Mesenchymal stem cell (in vitro differentiated cells and primary cell): ENCODE results near the gene HEMK1. TPM values are rescaled to one million over a fixed set of nuclear protein-coding genes. Genes with fewer than 3 reads are reported as not detected.

Source experiments
- DNase-seq: peaks from one replicate; pipeline ENCODE4 v3.0.0-alpha.2; 2013
- H2AFZ ChIP-seq: one replicate; pipeline ENCODE4 v1.6.1; 2013; ENCODE audit warnings: low read depth, mild to moderate bottlenecking, control low read depth, inconsistent platforms, low read length, moderate library complexity
- H2AK5ac ChIP-seq: 2 replicates; pipeline ENCODE4 v1.6.1; 2013; ENCODE audit warnings: low read length, moderate library complexity, mild to moderate bottlenecking, inconsistent platforms; ENCODE audit not compliant: severe bottlenecking
- H2BK120ac ChIP-seq: one replicate; pipeline ENCODE4 v1.6.1; 2013; ENCODE audit warnings: low read depth, mild to moderate bottlenecking, inconsistent platforms, low read length, moderate library complexity
- H2BK12ac ChIP-seq, 2 experiments: one replicate each; pipeline ENCODE4 v1.6.1; 2013; ENCODE audit warnings: inconsistent platforms in 2 of 2, low read length in 2 of 2, mild to moderate bottlenecking in 2 of 2, moderate library complexity in 2 of 2, control low read depth in 1 of 2
- H2BK15ac ChIP-seq: one replicate; pipeline ENCODE4 v1.6.1; 2013; ENCODE audit warnings: mild to moderate bottlenecking, low read depth, inconsistent platforms; ENCODE audit not compliant: poor library complexity, severe bottlenecking
- H2BK5ac ChIP-seq: 2 replicates; pipeline ENCODE4 v1.6.1; 2013; ENCODE audit warnings: low read depth, mild to moderate bottlenecking, low read length, control low read depth, inconsistent platforms; ENCODE audit not compliant: poor library complexity, severe bottlenecking
- H3K14ac ChIP-seq, 2 experiments: one replicate each; pipeline ENCODE4 v1.6.1; 2013; ENCODE audit warnings: inconsistent platforms in 2 of 2, low read length in 2 of 2, control low read depth in 1 of 2, mild to moderate bottlenecking in 1 of 2, moderate library complexity in 1 of 2
- H3K18ac ChIP-seq, 2 experiments: one replicate each; pipeline ENCODE4 v1.6.1; 2013; ENCODE audit warnings: inconsistent platforms in 2 of 2, low read length in 2 of 2, control low read depth in 1 of 2, low read depth in 1 of 2, mild to moderate bottlenecking in 1 of 2
- H3K23ac ChIP-seq, 2 experiments: one replicate each; pipeline ENCODE4 v1.6.1; 2013; ENCODE audit warnings: inconsistent platforms in 2 of 2, low read length in 2 of 2, mild to moderate bottlenecking in 2 of 2, moderate library complexity in 2 of 2, control low read depth in 1 of 2
- H3K27ac ChIP-seq: 2 replicates; pipeline ENCODE4 v1.5.1; 2013; ENCODE audit warnings: mild to moderate bottlenecking, moderate library complexity, low read length, control low read depth, inconsistent platforms; ENCODE audit not compliant: poor library complexity, severe bottlenecking
- H3K27me3 ChIP-seq, 2 experiments: 2 replicates each; pipeline versions ENCODE4 v1.6.1 to v1.7.0; 2013; ENCODE audit warnings: low read length in 2 of 2, mild to moderate bottlenecking in 2 of 2, moderate library complexity in 2 of 2, control low read depth in 1 of 2, inconsistent platforms in 1 of 2; ENCODE audit not compliant: control insufficient read depth in 1 of 2, insufficient read depth in 1 of 2
- H3K36me3 ChIP-seq, 2 experiments: 2 replicates each; pipeline versions ENCODE4 v1.6.1 to v1.7.0; 2013; ENCODE audit warnings: low read length in 2 of 2, control low read depth in 1 of 2, inconsistent platforms in 1 of 2, low read depth in 1 of 2, mild to moderate bottlenecking in 1 of 2; ENCODE audit not compliant: insufficient read depth in 2 of 2, control insufficient read depth in 1 of 2
- H3K4ac ChIP-seq, 2 experiments: one replicate each; pipeline ENCODE4 v1.6.1; 2013; ENCODE audit warnings: inconsistent platforms in 2 of 2, low read length in 2 of 2, mild to moderate bottlenecking in 2 of 2, moderate library complexity in 2 of 2, control low read depth in 1 of 2, low read depth in 1 of 2
- H3K4me1 ChIP-seq: 2 replicates; pipeline ENCODE4 v1.6.1; 2013; ENCODE audit warnings: low read depth, low read length, control low read depth; ENCODE audit not compliant: control insufficient read depth, insufficient read depth
- H3K4me2 ChIP-seq: 2 replicates; pipeline ENCODE4 v1.6.1; 2013; ENCODE audit warnings: low read length, mild to moderate bottlenecking, inconsistent platforms; ENCODE audit not compliant: poor library complexity, severe bottlenecking
- H3K4me3 ChIP-seq, 2 experiments: 2 replicates each; pipeline versions ENCODE4 v1.5.1 to v1.7.0; 2013; ENCODE audit warnings: low read length in 2 of 2, mild to moderate bottlenecking in 2 of 2, control low read depth in 1 of 2, low read depth in 1 of 2; ENCODE audit not compliant: insufficient read depth in 1 of 2
- H3K79me1 ChIP-seq: replicated peaks from 2 replicates; pipeline ENCODE4 v1.6.1; 2013; ENCODE audit warnings: mild to moderate bottlenecking, control low read depth, low read length, inconsistent platforms; ENCODE audit not compliant: poor library complexity, severe bottlenecking
- H3K9ac ChIP-seq: 2 replicates; pipeline ENCODE4 v1.7.0; 2013; ENCODE audit warnings: mild to moderate bottlenecking, low read length, moderate library complexity
- H3K9me3 ChIP-seq: 2 replicates; pipeline ENCODE4 v1.7.0; 2013; ENCODE audit warnings: mild to moderate bottlenecking, low read length; ENCODE audit not compliant: control insufficient read depth
- H4K8ac ChIP-seq: one replicate; pipeline ENCODE4 v1.6.1; 2013; ENCODE audit warnings: inconsistent platforms, mild to moderate bottlenecking, low read length, moderate library complexity
- H4K91ac ChIP-seq: one replicate; pipeline ENCODE4 v1.6.1; 2013; ENCODE audit warnings: mild to moderate bottlenecking, low read length, inconsistent platforms
- WGBS: methylation state at CpG from one replicate; pipeline ENCODE4 v1.1.7; 2013; ENCODE audit warnings: mixed read lengths; 5-methylcytosine and 5-hydroxymethylcytosine counted together
- polyA plus RNA-seq, 2 experiments: library from polyadenylated mRNA; stranded (reverse); fragments of 200-250 nt; gene quantifications; one replicate each; pipeline ENCODE4 v1.2.3, GENCODE V29; 2013

Gene HEMK1, protein sequence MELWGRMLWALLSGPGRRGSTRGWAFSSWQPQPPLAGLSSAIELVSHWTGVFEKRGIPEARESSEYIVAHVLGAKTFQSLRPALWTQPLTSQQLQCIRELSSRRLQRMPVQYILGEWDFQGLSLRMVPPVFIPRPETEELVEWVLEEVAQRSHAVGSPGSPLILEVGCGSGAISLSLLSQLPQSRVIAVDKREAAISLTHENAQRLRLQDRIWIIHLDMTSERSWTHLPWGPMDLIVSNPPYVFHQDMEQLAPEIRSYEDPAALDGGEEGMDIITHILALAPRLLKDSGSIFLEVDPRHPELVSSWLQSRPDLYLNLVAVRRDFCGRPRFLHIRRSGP
- polyA plus RNA-seq (2013, experiment 1 of 2) = 13.9 TPM
- polyA plus RNA-seq (2013, experiment 2 of 2) = 15.8 TPM

DNA sequence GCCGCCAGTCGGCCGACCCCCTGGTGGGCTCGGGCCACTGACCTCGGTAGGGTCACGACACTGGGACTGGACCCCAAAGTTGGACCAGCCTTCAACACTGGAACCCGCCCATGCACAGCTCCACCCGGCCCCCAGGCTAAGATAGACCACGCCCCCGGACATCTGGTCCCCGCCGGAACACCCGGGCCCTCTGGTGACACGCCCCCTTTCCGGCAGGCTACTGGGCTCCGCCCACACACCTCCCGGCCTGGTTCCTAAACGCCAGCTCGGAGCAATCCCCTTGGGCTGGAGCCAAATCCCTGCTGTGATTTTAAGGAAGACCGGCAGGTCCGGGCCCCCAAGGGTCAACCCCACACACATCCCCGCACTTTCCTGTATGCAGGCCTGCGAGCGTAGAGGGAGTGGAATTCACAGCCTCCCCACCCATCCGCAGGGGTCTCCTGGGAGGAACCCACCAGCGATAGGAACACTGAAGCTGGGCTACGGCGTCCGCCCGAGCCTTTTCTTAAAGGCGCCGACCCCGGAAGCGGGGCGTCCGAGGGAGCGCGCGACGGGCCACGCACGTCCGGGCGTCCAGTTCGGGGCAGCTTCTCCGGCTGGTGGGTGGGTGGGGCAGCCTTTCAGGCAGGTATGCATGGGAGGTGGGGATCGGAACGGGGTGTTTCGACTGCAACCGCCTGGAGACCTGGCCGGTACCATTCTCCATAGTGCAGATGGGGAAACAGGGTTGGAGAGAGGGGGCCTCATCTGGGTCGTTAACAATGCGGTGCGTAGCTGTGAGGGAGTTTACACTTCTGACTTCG, at the start of gene HEMK1:
HEMK1 (plus strand) TSS at position 576 of the 803 bp plus-strand sequence. CDS start 1,583 bp downstream, outside the sequence.
- WGBS = 1% methylated on average over 50 of the region's 55 CpGs

DNA sequence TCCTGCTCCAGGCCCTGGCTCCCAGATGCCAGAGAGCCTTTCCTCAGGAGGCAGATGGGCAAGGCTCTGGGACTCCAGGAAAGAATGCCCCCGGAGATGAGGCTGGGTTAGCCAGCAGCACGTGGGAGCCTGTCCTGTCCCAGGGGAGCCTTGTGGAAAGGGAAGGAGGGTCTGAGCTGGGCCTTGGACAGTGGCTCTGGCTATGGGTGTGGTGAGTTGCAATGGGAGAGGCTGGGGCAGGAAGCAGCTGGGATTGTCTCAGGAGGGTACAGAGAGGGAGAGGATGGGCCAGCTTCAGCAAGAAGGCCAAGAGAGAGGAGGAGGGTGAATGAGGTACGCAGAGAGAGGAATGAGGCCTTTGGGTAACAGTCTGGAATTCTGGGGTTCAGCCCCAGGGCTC, 48.5 kb upstream of the HEMK1 start:
- H3K9me3 ChIP-seq = no peaks in the 10 kb centered on the region
- no peak overlapping the region for H3K14ac ChIP-seq
- no peak overlapping the region for H2BK15ac ChIP-seq
- H3K4me3 ChIP-seq = no peak overlapping the region
- H2BK5ac ChIP-seq = no peak overlapping the region
- no peak overlapping the region for H4K8ac ChIP-seq
- no peak overlapping the region for H3K4ac ChIP-seq
- no peak overlapping the region for H4K91ac ChIP-seq
- no peak overlapping the region for H3K18ac ChIP-seq
- peaks cover 14% of the 10 kb centered on the region for H3K4me1 ChIP-seq
- no peak overlapping the region for H3K27ac ChIP-seq
- no peak overlapping the region for H3K9ac ChIP-seq
- H3K4me2 ChIP-seq = no peak overlapping the region
- H3K79me1 ChIP-seq = no peaks in the 10 kb centered on the region
- peaks cover 65 to 71% of the 10 kb centered on the region in 2 experiments for H3K27me3 ChIP-seq
- no peaks in the 10 kb centered on the region for H3K36me3 ChIP-seq
- H2BK12ac ChIP-seq = no peak overlapping the region
- no peak overlapping the region for H3K23ac ChIP-seq
- WGBS = 55% methylated on average over 3 of the region's 3 CpGs
- no peak overlapping the region for H2AFZ ChIP-seq
- no peak overlapping the region for H2BK120ac ChIP-seq
- no peak overlapping the region for H2AK5ac ChIP-seq
- no peak for DNase-seq

More for the DNA sequence above, at the start of gene HEMK1:
- Histone ChIP-seq H3K4me1 (peaks cover 19% of the 10 kb centered on the region), H3K4ac (peak within 1 kb of the TSS in 1 of 2 experiments; percentile 94), H3K23ac (no peak within 1 kb of the TSS), H2BK12ac (peak within 1 kb of the TSS in 1 of 2 experiments; percentile 66), H3K27ac (peak within 1 kb of the TSS; percentile 92), H3K4me3 (peak within 1 kb of the TSS; percentile 64 to 88), H3K27me3 (no peaks in the 10 kb centered on the region), H3K36me3 (peaks cover 28 to 30% of the 10 kb centered on the region in 2 experiments), H3K9me3 (no peaks in the 10 kb centered on the region), H4K8ac (peak within 1 kb of the TSS; percentile 94), H3K9ac (peak within 1 kb of the TSS; percentile 97), H3K79me1 (peaks cover 13% of the 10 kb centered on the region), H2BK15ac (peak within 1 kb of the TSS; percentile 54), H4K91ac (peak within 1 kb of the TSS; percentile 71), H2AFZ (peak within 1 kb of the TSS; percentile 81), H2BK120ac (peak within 1 kb of the TSS; percentile 78), H2BK5ac (peak within 1 kb of the TSS; percentile 87), H3K4me2 (peak within 1 kb of the TSS; percentile 89), H3K18ac (peak within 1 kb of the TSS; percentile 94 to 95), H2AK5ac (peak within 1 kb of the TSS; percentile 0), H3K14ac (peak within 1 kb of the TSS in 1 of 2 experiments; percentile 85)
- DNase-seq = peak; percentile 95

DNA sequence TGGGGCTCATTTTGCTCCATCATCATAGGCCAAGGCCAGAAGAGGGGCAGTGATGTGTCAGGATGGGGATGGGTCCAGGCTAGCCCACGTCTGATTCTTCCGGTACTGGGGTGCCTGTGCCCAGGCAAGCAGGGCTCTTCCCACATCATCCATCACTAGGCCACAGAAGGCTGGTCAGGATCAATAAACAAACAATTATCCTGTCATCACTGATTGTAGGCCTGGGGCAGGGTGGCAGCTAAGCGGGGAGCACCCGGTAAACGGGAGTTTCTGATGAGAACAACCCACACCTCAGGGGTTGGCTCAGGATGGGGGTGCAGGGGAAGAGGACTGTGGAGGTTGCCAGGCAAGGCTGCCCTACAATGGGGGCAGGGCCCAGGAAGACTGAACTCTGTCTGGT, 47.8 kb upstream of the HEMK1 start:
- Histone ChIP-seq H3K36me3 (no peaks in the 10 kb centered on the region), H2BK15ac (no peak overlapping the region), H3K9ac (no peak overlapping the region), H3K18ac (no peak overlapping the region), H3K9me3 (no peaks in the 10 kb centered on the region), H2BK120ac (no peak overlapping the region), H2BK5ac (no peak overlapping the region), H3K4me3 (no peak overlapping the region), H3K23ac (no peak overlapping the region), H2AFZ (no peak overlapping the region), H2AK5ac (no peak overlapping the region), H3K27me3 (peaks cover 58 to 69% of the 10 kb centered on the region in 2 experiments), H3K79me1 (no peaks in the 10 kb centered on the region), H3K14ac (no peak overlapping the region), H4K8ac (no peak overlapping the region), H3K4ac (no peak overlapping the region), H4K91ac (no peak overlapping the region), H2BK12ac (no peak overlapping the region), H3K4me2 (no peak overlapping the region), H3K4me1 (peaks cover 11% of the 10 kb centered on the region), H3K27ac (no peak overlapping the region)
- WGBS = 89% methylated on average over 5 of the region's 5 CpGs
- no peak for DNase-seq

DNA sequence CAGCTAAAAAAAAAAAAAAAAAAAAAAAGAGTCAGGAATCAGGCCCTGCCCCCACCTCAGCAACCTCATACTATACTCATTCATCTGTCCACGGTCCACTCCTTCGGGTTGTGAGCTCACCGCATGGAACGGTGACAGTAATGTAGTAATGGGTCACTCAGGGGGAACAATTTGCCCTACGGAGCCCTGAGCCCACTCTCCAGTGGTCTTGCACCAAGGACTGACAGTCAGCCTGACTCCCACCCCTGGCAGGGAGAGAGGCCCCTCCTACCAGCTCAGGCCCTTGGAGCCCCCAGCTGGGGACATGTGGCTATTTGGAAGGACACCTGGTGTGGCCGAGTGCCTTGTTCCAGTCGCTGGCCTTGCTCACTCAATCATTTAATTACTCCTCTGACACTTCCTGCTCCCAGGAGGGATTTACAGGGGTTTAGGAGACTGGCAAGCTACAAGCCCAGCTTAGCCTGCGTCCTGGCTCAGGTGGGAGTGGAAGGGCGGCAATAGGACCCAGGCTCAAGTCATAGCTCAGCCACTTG, 46.0 kb upstream of the HEMK1 start:
- Histone ChIP-seq H3K4me3 (no peak overlapping the region), H3K4me2 (no peak overlapping the region), H3K79me1 (no peaks in the 10 kb centered on the region), H2AFZ (no peak overlapping the region), H4K8ac (no peak overlapping the region), H3K14ac (no peak overlapping the region), H2BK120ac (no peak overlapping the region), H3K4ac (no peak overlapping the region), H3K9me3 (no peaks in the 10 kb centered on the region), H4K91ac (no peak overlapping the region), H3K27ac (no peak overlapping the region), H2BK5ac (no peak overlapping the region), H3K23ac (no peak overlapping the region), H2BK15ac (no peak overlapping the region), H2AK5ac (no peak overlapping the region), H3K27me3 (peaks cover 53 to 75% of the 10 kb centered on the region in 2 experiments), H3K18ac (no peak overlapping the region), H3K4me1 (peaks cover 9% of the 10 kb centered on the region), H2BK12ac (no peak overlapping the region), H3K9ac (no peak overlapping the region), H3K36me3 (no peaks in the 10 kb centered on the region)
- no peak for DNase-seq
- 60% methylated on average over 9 of the region's 9 CpGs for WGBS
